Measurements from ENCODE around the gene CGREF1. TPM values are rescaled to one million over a fixed set of nuclear protein-coding genes. Genes with fewer than 3 reads are reported as not detected.

CGREF1 gene
- total and polyA plus RNA-seq, 4 donors = 0.98 to 16.1 (median 11.7) TPM

- no peak for TF ChIP-seq REST (IDR thresholded peaks at IDR 0.05)
These were observed 24.4 kb upstream of the CGREF1 start (continued) for GRCh38 chr2:27143285-27143684.

GRCh38 chr2:27139310-27139709, 20.4 kb upstream of the CGREF1 start, which contains the start of gene PRR30:
PRR30 (minus strand) TSS chr2:27139410; CDS start chr2:27138329, 1,081 bp downstream.
- Histone ChIP-seq H3K9ac (ENCODE audit: low read depth in 1 of 2, low read length in 2 of 2) (no peak within 1 kb of the TSS), H3K9me3 (ENCODE audit: control insufficient read depth in 4 of 4, low read length in 3 of 4) (no peaks in the 10 kb centered on the region), H3K4me3 (ENCODE audit: low read depth in 1 of 3, low read length in 3 of 3) (no peak within 1 kb of the TSS), H3K27ac (ENCODE audit: low read depth in 1 of 2, low read length in 2 of 2) (no peak within 1 kb of the TSS), H3K27me3 (ENCODE audit: control insufficient read depth in 4 of 4, insufficient read depth in 4 of 4, low read length in 3 of 4) (peaks cover 0 to 2% (median 0%) of the 10 kb centered on the region in 4 donors), H3K36me3 (ENCODE audit: control insufficient read depth in 4 of 4, insufficient read depth in 3 of 4, low read depth in 1 of 4, low read length in 3 of 4) (no peaks in the 10 kb centered on the region), H3K4me1 (ENCODE audit: control insufficient read depth in 4 of 4, insufficient read depth in 4 of 4, low read length in 3 of 4) (no peaks in the 10 kb centered on the region)
- DNase-seq (ENCODE audit: low spot score) = no peak
- 81% methylated on average over 4 of the region's 4 CpGs for WGBS
- TF ChIP-seq GABPA (IDR thresholded peaks at IDR 0.05 in 1 of 2, conservative IDR thresholded peaks at IDR 0.05 in 1 of 2) (no peak), HNF4A (conservative IDR thresholded peaks at IDR 0.05) (no peak), SP1 (IDR thresholded peaks at IDR 0.05) (no peak), ATF3 (IDR thresholded peaks at IDR 0.05) (no peak)

GRCh38 chr2:27138111-27138510, 19.2 kb upstream of the CGREF1 start:
- Histone ChIP-seq H3K9ac (ENCODE audit: low read depth in 1 of 2, low read length in 2 of 2) (no peak overlapping the region), H3K36me3 (ENCODE audit: control insufficient read depth in 4 of 4, insufficient read depth in 3 of 4, low read depth in 1 of 4, low read length in 3 of 4) (no peaks in the 10 kb centered on the region), H3K4me3 (ENCODE audit: low read depth in 1 of 3, low read length in 3 of 3) (no peak overlapping the region), H3K9me3 (ENCODE audit: control insufficient read depth in 4 of 4, low read length in 3 of 4) (no peaks in the 10 kb centered on the region), H3K27me3 (ENCODE audit: control insufficient read depth in 4 of 4, insufficient read depth in 4 of 4, low read length in 3 of 4) (no peaks in the 10 kb centered on the region), H3K27ac (ENCODE audit: low read depth in 1 of 2, low read length in 2 of 2) (no peak overlapping the region), H3K4me1 (ENCODE audit: control insufficient read depth in 4 of 4, insufficient read depth in 4 of 4, low read length in 3 of 4) (peaks cover 0 to 8% (median 5%) of the 10 kb centered on the region in 4 donors)
- DNase-seq (ENCODE audit: low spot score) = no peak
- WGBS = 92% methylated on average over 7 of the region's 7 CpGs
- TF ChIP-seq HNF4G (IDR thresholded peaks at IDR 0.05) (no peak), ZBTB33 (IDR thresholded peaks at IDR 0.05) (no peak), GABPA (IDR thresholded peaks at IDR 0.05 in 1 of 2, conservative IDR thresholded peaks at IDR 0.05 in 1 of 2) (no peak), SP1 (IDR thresholded peaks at IDR 0.05) (no peak), CTCF (IDR thresholded peaks at IDR 0.05; ENCODE audit: low read depth, low read length, missing input control) (no peak), REST (IDR thresholded peaks at IDR 0.05) (no peak), FOXA2 (IDR thresholded peaks at IDR 0.05) (no peak), MAX (IDR thresholded peaks at IDR 0.05) (no peak), NR2F2 (IDR thresholded peaks at IDR 0.05) (no peak), HNF4A (conservative IDR thresholded peaks at IDR 0.05) (no peak), TAF1 (conservative IDR thresholded peaks at IDR 0.05) (no peak)
